ENCODE data around the gene PSME3.

GRCh38 chr17:42846594-42847280 is 13.5 kb downstream of the PSME3 start:
- no peak for TF ChIP-seq CTCF (IDR thresholded peaks at IDR 0.05)
- TF ChIP-seq EZH2 (IDR thresholded peaks at IDR 0.05): no peak
